SW480 (cell line): Measurements from ENCODE around the gene OXSR1.
"Not testable (repeated sequence)": the region's sequence is repeated elsewhere in the genome, so short reads cannot be mapped to it uniquely, and the experiment has no call there.

Source experiments
- DNase-seq: peaks from one replicate; pipeline ENCODE4 v3.0.0-alpha.2; 2016; ENCODE audit warnings: low spot score

OXSR1 gene

DNA sequence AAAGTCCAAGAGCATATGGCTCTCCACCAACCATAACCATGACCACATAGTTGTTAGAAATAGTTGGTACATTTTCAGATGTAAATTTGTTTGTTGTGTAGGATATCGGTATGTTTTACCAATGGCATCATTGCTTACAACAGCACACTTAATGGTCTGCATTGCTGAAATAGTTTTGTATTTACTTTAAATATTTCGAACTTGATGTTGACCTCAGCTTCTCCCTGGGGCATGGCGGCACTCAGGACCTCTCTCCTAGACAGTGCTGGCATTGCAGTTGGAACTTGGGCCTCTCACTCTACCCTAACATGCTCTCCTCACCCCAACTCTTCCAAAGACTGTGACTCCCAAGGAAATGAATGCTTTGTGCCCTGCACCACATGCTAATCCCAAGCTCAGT lies 105.3 kb downstream of the OXSR1 start:
- DNase-seq: no peak

GRCh38 chr3:38271553-38271952 lies 106.2 kb downstream of the OXSR1 start:
- no peak for DNase-seq

GRCh38 chr3:38274864-38275649 lies 109.7 kb downstream of the OXSR1 start:
- DNase-seq: no peak

GRCh38 chr3:38275658-38276057 lies 110.3 kb downstream of the OXSR1 start:
- DNase-seq: no peak

DNA sequence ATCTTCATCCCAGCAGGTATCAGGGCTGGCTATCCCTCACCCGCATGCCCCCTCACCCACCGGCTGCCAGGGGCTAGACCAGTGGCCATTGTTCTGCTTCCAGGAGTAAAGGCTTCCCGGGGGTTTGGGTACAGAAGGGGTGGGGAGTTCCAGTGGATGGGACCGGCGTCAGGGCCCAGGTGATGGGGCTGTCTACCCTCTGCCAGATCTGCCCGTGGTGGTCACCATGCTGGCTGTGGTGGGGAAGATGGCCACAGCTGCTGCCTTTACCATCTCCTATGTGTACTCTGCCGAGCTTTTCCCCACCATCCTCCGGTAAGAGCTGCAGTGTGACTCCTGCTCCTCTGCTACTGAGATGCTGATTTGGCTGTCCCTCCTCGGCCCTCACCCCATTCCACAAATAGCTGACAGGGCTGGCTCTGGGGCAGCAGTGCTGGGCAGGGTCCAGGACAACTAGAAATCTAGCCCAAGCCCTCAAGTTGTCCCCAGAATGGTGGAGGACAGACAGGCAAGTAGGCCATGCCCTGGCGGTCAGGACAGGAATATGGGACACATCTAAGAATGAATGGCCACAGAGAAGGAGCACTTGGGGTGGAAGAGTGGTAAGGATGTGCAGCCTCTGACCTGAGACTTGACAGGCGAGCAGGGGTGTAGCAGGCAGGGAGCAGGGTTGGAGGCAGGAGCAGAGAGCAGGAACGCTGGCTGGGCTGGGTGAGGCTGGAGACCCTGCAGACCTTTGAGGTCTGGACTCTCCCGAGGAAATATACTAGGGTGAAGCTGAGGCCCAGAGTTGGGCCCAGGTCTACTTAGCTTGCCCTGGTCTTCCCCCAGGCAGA lies 111.0 kb downstream of the OXSR1 start:
- DNase-seq: no peak

DNA sequence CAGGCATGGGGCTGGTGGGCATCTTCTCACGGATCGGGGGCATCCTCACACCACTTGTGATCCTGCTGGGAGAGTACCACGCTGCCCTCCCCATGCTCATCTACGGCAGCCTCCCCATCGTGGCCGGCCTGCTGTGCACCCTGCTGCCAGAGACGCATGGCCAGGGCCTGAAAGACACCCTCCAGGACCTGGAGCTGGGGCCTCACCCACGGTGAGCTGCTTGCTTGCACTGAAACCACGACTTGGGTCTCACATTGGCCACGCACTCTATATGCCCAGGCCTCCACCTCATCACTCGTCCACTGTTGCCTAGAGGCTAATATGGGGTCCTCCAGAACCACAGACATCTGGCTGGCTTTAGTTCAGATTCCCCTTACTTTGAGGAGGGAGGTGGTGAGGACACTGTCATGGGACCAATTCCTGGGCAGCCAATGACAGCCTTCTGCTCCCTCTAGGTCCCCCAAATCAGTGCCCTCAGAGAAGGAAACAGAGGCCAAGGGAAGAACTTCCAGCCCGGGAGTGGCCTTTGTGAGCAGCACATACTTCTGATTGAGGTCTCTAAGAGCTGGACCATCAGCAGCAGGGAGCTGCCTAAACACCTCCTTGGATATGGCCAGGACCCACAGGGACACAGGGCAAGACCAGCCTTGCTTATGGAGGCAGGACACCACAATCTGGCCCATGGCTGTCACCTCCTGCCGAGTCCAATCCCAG lies 111.7 kb downstream of the OXSR1 start:
- no peak for DNase-seq

- DNase-seq: no peak
These were observed 113.5 kb downstream of the OXSR1 start for GRCh38 chr3:38278841-38279240.

GRCh38 chr3:38281895-38282686 lies 116.8 kb downstream of the OXSR1 start, which contains the start of gene SLC22A14:
Gene SLC22A14 (plus strand): TSS chr3:38282294. CDS start chr3:38306027, 23,733 bp downstream.
- DNase-seq: no peak

GRCh38 chr3:38283810-38284755 lies 118.7 kb downstream of the OXSR1 start:
- DNase-seq: no peak

DNA sequence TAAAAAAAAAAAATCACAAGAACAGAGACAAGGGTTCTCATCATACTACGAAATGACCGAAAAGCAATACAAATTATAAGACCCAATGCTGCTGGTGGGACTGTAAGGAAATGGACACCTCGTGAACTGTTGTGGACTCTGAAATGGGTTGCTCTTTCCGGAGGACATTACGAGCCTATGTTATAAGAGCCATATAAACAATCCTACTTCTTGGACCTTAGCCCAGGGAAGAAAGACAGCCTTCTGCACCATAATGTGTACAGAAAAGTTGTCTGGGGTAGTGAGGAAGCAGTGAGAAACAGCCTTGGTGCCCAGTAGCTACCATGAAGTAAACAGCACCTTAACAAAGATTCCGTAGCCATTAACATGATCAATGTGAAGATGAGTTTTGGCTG lies 119.4 kb downstream of the OXSR1 start:
- DNase-seq: no peak

GRCh38 chr3:38289286-38290217 lies 124.2 kb downstream of the OXSR1 start:
- not testable (repeated sequence) for DNase-seq

GRCh38 chr3:38297053-38297452 lies 131.7 kb downstream of the OXSR1 start:
- not testable (repeated sequence) for DNase-seq

GRCh38 chr3:38297537-38297936 lies 132.2 kb downstream of the OXSR1 start:
- no peak for DNase-seq

- DNase-seq: peak; percentile 22
These were observed 132.8 kb downstream of the OXSR1 start for GRCh38 chr3:38297947-38298711.
